ENCODE data around the gene TLE5.

GRCh38 chr19:3102239-3103140 lies 40.2 kb upstream of the TLE5 start:
- no peak for TF ChIP-seq RCOR1 (IDR thresholded peaks at IDR 0.05; ENCODE audit: insufficient replicate concordance, low read length)
- no peak for TF ChIP-seq POLR2A (IDR thresholded peaks at IDR 0.05; ENCODE audit: low read depth, low read length)
- no peak for TF ChIP-seq CTCF (conservative IDR thresholded peaks at IDR 0.05; ENCODE audit: low read depth, low read length)
- TF ChIP-seq NFE2L2 (IDR thresholded peaks at IDR 0.05; ENCODE audit: low read depth, low read length): no peak
- TF ChIP-seq RAD21 (IDR thresholded peaks at IDR 0.05; ENCODE audit: low read length): no peak
- TF ChIP-seq MXI1 (IDR thresholded peaks at IDR 0.05; ENCODE audit: borderline replicate concordance, low read depth, low read length): no peak
- TF ChIP-seq USF2 (IDR thresholded peaks at IDR 0.05; ENCODE audit: low read depth, low read length): no peak
- no peak for TF ChIP-seq FOS (IDR thresholded peaks at IDR 0.05; ENCODE audit: low read depth, low read length)
- no peak for TF ChIP-seq CHD1 (IDR thresholded peaks at IDR 0.05; ENCODE audit: low read depth, low read length)
- TF ChIP-seq BHLHE40 (IDR thresholded peaks at IDR 0.05; ENCODE audit: low read depth, low read length): no peak

Data from IMR-90 (cell line).